ENCODE measurements around the gene LRRC27. TPM values are rescaled to one million over a fixed set of nuclear protein-coding genes. Genes with fewer than 3 reads are reported as not detected.

LRRC27 gene
- total RNA-seq, 4 donors from 2014 or later: 5.9 to 69.5 (median 8.3) TPM; not detected in 1

- TF ChIP-seq EP300 (IDR thresholded peaks at IDR 0.05; ENCODE audit: low read depth) (no peak), POLR2AphosphoS5 (IDR thresholded peaks at IDR 0.05) (no peak), POLR2A (IDR thresholded peaks at IDR 0.05) (no peak), CTCF (IDR thresholded peaks at IDR 0.05) (no peak)
- H3K36me3 ChIP-seq: no peaks in the 10 kb centered on the region
- DNase-seq: no peak
- H3K4me1 ChIP-seq: peaks cover 12 to 36% (median 30%) of the 10 kb centered on the region in 4 donors
- 77 to 80% methylated on average over 3 to 11 of the region's 13 CpGs for WGBS, 2 donors (ENCODE audit: low coverage in 1 of 2)
- intact Hi-C loops (cut with DNase I; ENCODE audit: low total_unique reads): no loop called here
- H3K4me3 ChIP-seq: no peak overlapping the region
- in situ Hi-C loops (cut with MboI; ENCODE audit: low pct_ligation_motif_present in 1 of 4, low pct_unique_long_range_greater_than_20kb in 1 of 4, low sequenced_read_pairs in 3 of 4): loop anchor here in 3 of 4 donors (5.0 to 25.0 kb wide), 3 partner anchors 58 to 243 kb away; partner anchors contain the start of gene INPP5A (in 2 of the 3)
- H3K9me3 ChIP-seq: no peaks in the 10 kb centered on the region
- H3K27ac ChIP-seq: peak overlapping the region in 3 of 4 donors; percentile 88 to 98 (median 97)
- no peaks in the 10 kb centered on the region for H3K27me3 ChIP-seq
Observed at GRCh38 chr10:132394201-132394811, 62.3 kb downstream of the LRRC27 start.

- in situ Hi-C loops (cut with MboI; ENCODE audit: low pct_ligation_motif_present in 1 of 4, low pct_unique_long_range_greater_than_20kb in 1 of 4, low sequenced_read_pairs in 3 of 4): loop anchor here in 3 of 4 donors (5.0 to 25.0 kb wide), 3 partner anchors 57 to 242 kb away; partner anchors contain the start of gene INPP5A (in 2 of the 3)
- H3K36me3 ChIP-seq: no peaks in the 10 kb centered on the region
- no peak for DNase-seq
Observed at GRCh38 chr10:132394936-132395703, 63.1 kb downstream of the LRRC27 start.

GRCh38 chr10:132395704-132396493 is 63.9 kb downstream of the LRRC27 start:
- DNase-seq: peak; percentile 82
- TF ChIP-seq POLR2A (IDR thresholded peaks at IDR 0.05) (peak; percentile 87), CTCF (IDR thresholded peaks at IDR 0.05) (peak in 2 of 5 experiments; percentile 23 to 37), EP300 (IDR thresholded peaks at IDR 0.05; ENCODE audit: low read depth) (no peak), POLR2AphosphoS5 (IDR thresholded peaks at IDR 0.05) (peak; percentile 53 to 78 (median 78))
- WGBS, 2 donors (ENCODE audit: low coverage in 1 of 2): 3% methylated on average over 46 of the region's 71 CpGs; no CpG with 5 or more reads in 1 of the 2 donors
- H3K4me1 ChIP-seq: peaks cover 20 to 50% (median 45%) of the 10 kb centered on the region in 4 donors
- H3K36me3 ChIP-seq: no peaks in the 10 kb centered on the region
- H3K4me3 ChIP-seq: peak overlapping the region; percentile 19 to 72 (median 69)
- peak overlapping the region; percentile 88 to 98 (median 96) for H3K27ac ChIP-seq
- intact Hi-C loops (cut with DNase I; ENCODE audit: low total_unique reads) (loop anchor here (5.0 kb wide), 1 partner anchor 246 kb away; no protein-coding TSS in a partner anchor), in situ Hi-C loops (cut with MboI; ENCODE audit: low pct_ligation_motif_present in 1 of 4, low pct_unique_long_range_greater_than_20kb in 1 of 4, low sequenced_read_pairs in 3 of 4) (loop anchor here in 2 of 4 donors (25.0 kb wide), 2 partner anchors 141 to 241 kb away; partner anchors contain the start of gene INPP5A (in 2 of the 2))
- no peaks in the 10 kb centered on the region for H3K27me3 ChIP-seq
- no peaks in the 10 kb centered on the region for H3K9me3 ChIP-seq

More at GRCh38 chr10:132394936-132395703, 63.1 kb downstream of the LRRC27 start:
- intact Hi-C loops (cut with DNase I; ENCODE audit: low total_unique reads): loop anchor here (5.0 kb wide), 1 partner anchor 247 kb away; no protein-coding TSS in a partner anchor
- Histone ChIP-seq H3K4me3 (peak overlapping the region in 1 of 4 donors; percentile 67), H3K4me1 (peaks cover 12 to 42% (median 37%) of the 10 kb centered on the region in 4 donors), H3K27me3 (no peaks in the 10 kb centered on the region), H3K27ac (peak overlapping the region; percentile 88 to 98 (median 96)), H3K9me3 (no peaks in the 10 kb centered on the region)
- no peak for TF ChIP-seq CTCF (IDR thresholded peaks at IDR 0.05)
- no peak for TF ChIP-seq POLR2A (IDR thresholded peaks at IDR 0.05)
- TF ChIP-seq POLR2AphosphoS5 (IDR thresholded peaks at IDR 0.05): no peak
- TF ChIP-seq EP300 (IDR thresholded peaks at IDR 0.05; ENCODE audit: low read depth): no peak
- WGBS, 2 donors (ENCODE audit: low coverage in 1 of 2): 74% methylated on average over 11 of the region's 12 CpGs; no CpG with 5 or more reads in 1 of the 2 donors

All from transverse colon (tissue), 4 donors.